Hepatocyte (in vitro differentiated cells): ENCODE data around the gene ZNF616. TPM values are rescaled to one million over a fixed set of nuclear protein-coding genes. Genes with fewer than 3 reads are reported as not detected.

ENCODE experiments used
- DNase-seq: peaks from one replicate; pipeline ENCODE4 v3.0.0-alpha.2; 2016; ENCODE audit warnings: low spot score
- H2AFZ ChIP-seq: fragments of 200-600 bp; sonication (generic); 2 replicates; pipeline ENCODE4 v1.6.0; 2016; ENCODE audit warnings: antibody characterized with exemption, mild to moderate bottlenecking
- H3K27ac ChIP-seq: fragments of 200-600 bp; sonication (generic); 2 replicates; pipeline ENCODE4 v1.5.1; 2016; ENCODE audit warnings: mild to moderate bottlenecking
- H3K27me3 ChIP-seq: fragments of 200-600 bp; sonication (generic); 2 replicates; pipeline ENCODE4 v1.6.1; 2016
- H3K36me3 ChIP-seq: fragments of 200-600 bp; sonication (generic); replicated peaks from 2 replicates; pipeline ENCODE4 v1.5.1; 2016; ENCODE audit warnings: low read depth; ENCODE audit not compliant: insufficient read depth
- H3K4me1 ChIP-seq: fragments of 200-600 bp; sonication (generic); 2 replicates; pipeline ENCODE4 v1.5.1; 2016; ENCODE audit warnings: mild to moderate bottlenecking, moderate library complexity; ENCODE audit not compliant: insufficient read depth
- H3K4me2 ChIP-seq: fragments of 200-600 bp; sonication (generic); 2 replicates; pipeline ENCODE4 v1.6.0; 2016
- H3K4me3 ChIP-seq: fragments of 200-600 bp; sonication (generic); 2 replicates; pipeline ENCODE4 v1.5.1; 2016; ENCODE audit warnings: mild to moderate bottlenecking
- H3K79me2 ChIP-seq: fragments of 200-600 bp; sonication (generic); 2 replicates; pipeline ENCODE4 v1.6.0; 2017; ENCODE audit warnings: mild to moderate bottlenecking
- H3K9me2 ChIP-seq: fragments of 200-600 bp; sonication (generic); replicated peaks from 2 replicates; pipeline ENCODE4 v1.6.0; 2017; ENCODE audit warnings: mild to moderate bottlenecking; ENCODE audit not compliant: insufficient read depth
- H3K9me3 ChIP-seq: fragments of 200-600 bp; sonication (generic); 2 replicates; pipeline ENCODE4 v1.5.1; 2016; ENCODE audit warnings: low read depth, mild to moderate bottlenecking
- H4K20me1 ChIP-seq: fragments of 200-600 bp; sonication (generic); 2 replicates; pipeline ENCODE4 v1.6.0; 2016; ENCODE audit warnings: mild to moderate bottlenecking; ENCODE audit not compliant: insufficient read depth, poor library complexity, severe bottlenecking
- CTCF ChIP-seq: fragments of 200-600 bp; sonication (generic); IDR thresholded peaks from 2 replicates; pipeline ENCODE4 v1.5.1; 2016; ENCODE audit warnings: antibody characterized with exemption, mild to moderate bottlenecking; ENCODE audit not compliant: poor library complexity
- EZH2 ChIP-seq: fragments of 200-600 bp; sonication (generic); IDR thresholded peaks from 2 replicates; pipeline ENCODE4 v1.6.1; 2016; ENCODE audit warnings: antibody characterized with exemption, mild to moderate bottlenecking, borderline replicate concordance
- EZH2phosphoT487 ChIP-seq: fragments of 200-600 bp; sonication (generic); IDR thresholded peaks from one replicate; pipeline ENCODE4 v1.6.1; 2018; ENCODE audit warnings: antibody characterized with exemption, mild to moderate bottlenecking, low read depth, moderate library complexity; ENCODE audit not compliant: unreplicated experiment, severe bottlenecking
- WGBS: methylation state at CpG from one replicate; pipeline ENCODE4 v1.1.6; 2016; ENCODE audit warnings: low lambda C conversion rate; ENCODE audit errors: missing lambda C conversion rate; 5-methylcytosine and 5-hydroxymethylcytosine counted together
- polyA plus RNA-seq: library from polyadenylated mRNA; unstranded; fragments of >200 nt; fragmentation: Nextera tagmentation; extraction: Ambion mirVana; gene quantifications from 2 replicates; pipeline ENCODE4 v1.2.1, GENCODE V29; 2016
- total RNA-seq: library from RNA; depleted of rRNA; stranded (reverse); fragments of >200 nt; gene quantifications from 2 replicates; pipeline ENCODE4 v1.2.3, GENCODE V29; 2014

Gene ZNF616
- total and polyA plus RNA-seq, 2 experiments from 2014 or later = 7.8 to 9.1 TPM

- 53% methylated on average over 10 of the region's 10 CpGs for WGBS
- H3K9me3 ChIP-seq = no peaks in the 10 kb centered on the region
- TF ChIP-seq EZH2 (no peak), EZH2phosphoT487 (no peak), CTCF (no peak)
- H3K36me3 ChIP-seq = no peaks in the 10 kb centered on the region
- H3K27me3 ChIP-seq = no peaks in the 10 kb centered on the region
- H4K20me1 ChIP-seq = no peaks in the 10 kb centered on the region
- H2AFZ ChIP-seq = no peak overlapping the region
- H3K9me2 ChIP-seq = no peaks in the 10 kb centered on the region
- no peak for DNase-seq
- no peak overlapping the region for H3K27ac ChIP-seq
- H3K4me3 ChIP-seq = no peak overlapping the region
- no peaks in the 10 kb centered on the region for H3K4me1 ChIP-seq
- H3K79me2 ChIP-seq = no peaks in the 10 kb centered on the region
- H3K4me2 ChIP-seq = no peak overlapping the region
Measured at GRCh38 chr19:52176574-52176973, 36.8 kb upstream of the ZNF616 start.

- no peaks in the 10 kb centered on the region for H3K9me2 ChIP-seq
- no peak for DNase-seq
- H3K4me3 ChIP-seq = no peak overlapping the region
- H4K20me1 ChIP-seq = no peaks in the 10 kb centered on the region
- H2AFZ ChIP-seq = no peak overlapping the region
- no peaks in the 10 kb centered on the region for H3K36me3 ChIP-seq
- H3K79me2 ChIP-seq = peaks cover 17% of the 10 kb centered on the region
- H3K9me3 ChIP-seq = no peaks in the 10 kb centered on the region
- 86% methylated on average over 1 of the region's 1 CpG for WGBS
- H3K4me1 ChIP-seq = peaks cover 6% of the 10 kb centered on the region
- H3K27ac ChIP-seq = peak overlapping the region; percentile 83
- H3K27me3 ChIP-seq = no peaks in the 10 kb centered on the region
- no peak for TF ChIP-seq EZH2
- no peak for TF ChIP-seq CTCF
- no peak for TF ChIP-seq EZH2phosphoT487
- peak overlapping the region; percentile 90 for H3K4me2 ChIP-seq
Measured at GRCh38 chr19:52172347-52172746, 32.6 kb upstream of the ZNF616 start.

GRCh38 chr19:52171321-52172169, 31.8 kb upstream of the ZNF616 start, which contains the start of gene ZNF836:
Gene ZNF836, minus strand, starts transcription at chr19:52171621. Its CDS starts 3,549 bp downstream, at chr19:52168072.
- H3K27ac ChIP-seq = peak within 1 kb of the TSS; percentile 83
- DNase-seq = peak; percentile 93
- no peaks in the 10 kb centered on the region for H4K20me1 ChIP-seq
- peak within 1 kb of the TSS; percentile 58 for H3K4me3 ChIP-seq
- peaks cover 17% of the 10 kb centered on the region for H3K79me2 ChIP-seq
- H3K9me3 ChIP-seq = peaks cover 4% of the 10 kb centered on the region
- no peaks in the 10 kb centered on the region for H3K36me3 ChIP-seq
- H3K4me2 ChIP-seq = peak within 1 kb of the TSS; percentile 90
- TF ChIP-seq EZH2 = no peak
- no peak for TF ChIP-seq CTCF
- no peak for TF ChIP-seq EZH2phosphoT487
- no peaks in the 10 kb centered on the region for H3K27me3 ChIP-seq
- H2AFZ ChIP-seq = peak within 1 kb of the TSS; percentile 93
- peaks cover 6% of the 10 kb centered on the region for H3K4me1 ChIP-seq
- 14% methylated on average over 35 of the region's 37 CpGs for WGBS
- H3K9me2 ChIP-seq = no peaks in the 10 kb centered on the region
